GM19193 (cell line): Measurements from ENCODE around the gene DARS1.
A peak's percentile ranks its signal among the peaks of the same experiment; 100 is the strongest.

Source experiments
- POLR2A ChIP-seq: IDR thresholded peaks from 4 replicates; pipeline ENCODE4 v1.6.1; 2011; ENCODE audit not compliant: insufficient read depth, insufficient read length; ENCODE audit errors: extremely low read depth

Gene DARS1

DNA sequence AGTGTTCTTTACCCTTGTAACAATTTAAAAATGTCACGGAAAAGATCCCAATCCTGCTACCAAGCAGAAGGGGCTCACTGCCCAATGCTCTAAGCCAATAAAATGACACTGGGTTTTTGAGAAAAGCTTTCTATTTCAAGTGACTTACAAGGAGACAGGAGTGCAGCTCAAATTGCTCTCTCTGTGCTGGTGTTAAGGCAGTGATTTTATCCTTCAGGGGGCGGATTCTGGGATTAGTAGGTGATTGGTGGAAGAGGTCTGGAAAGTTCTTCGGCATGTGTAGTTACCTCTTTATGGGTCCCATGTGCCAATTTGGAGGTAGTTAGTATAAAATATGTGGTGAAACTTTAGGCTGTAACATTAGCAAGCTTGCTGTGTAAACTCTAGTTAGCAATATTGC lies 81.8 kb downstream of the DARS1 start:
- no peak for TF ChIP-seq POLR2A

DNA sequence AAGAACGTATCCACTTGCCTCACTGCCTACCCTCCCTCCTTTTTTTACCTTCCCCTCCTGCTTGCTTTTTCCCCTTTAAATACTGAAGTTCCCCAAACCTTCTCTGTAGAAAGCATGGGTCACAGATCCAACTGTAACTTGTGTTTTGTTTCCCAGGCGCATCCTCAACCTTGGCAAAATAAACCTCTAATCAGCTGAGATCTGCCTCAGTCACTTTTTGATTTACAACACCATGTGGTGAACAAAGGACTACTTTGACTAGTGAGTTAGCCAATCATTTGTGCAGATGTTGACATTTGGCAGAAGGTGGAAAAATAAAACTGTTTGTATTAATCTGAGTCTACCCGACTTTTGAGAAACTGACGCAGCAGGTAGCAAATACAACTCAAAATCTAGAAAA lies 85.9 kb downstream of the DARS1 start:
- TF ChIP-seq POLR2A, result no peak

DNA sequence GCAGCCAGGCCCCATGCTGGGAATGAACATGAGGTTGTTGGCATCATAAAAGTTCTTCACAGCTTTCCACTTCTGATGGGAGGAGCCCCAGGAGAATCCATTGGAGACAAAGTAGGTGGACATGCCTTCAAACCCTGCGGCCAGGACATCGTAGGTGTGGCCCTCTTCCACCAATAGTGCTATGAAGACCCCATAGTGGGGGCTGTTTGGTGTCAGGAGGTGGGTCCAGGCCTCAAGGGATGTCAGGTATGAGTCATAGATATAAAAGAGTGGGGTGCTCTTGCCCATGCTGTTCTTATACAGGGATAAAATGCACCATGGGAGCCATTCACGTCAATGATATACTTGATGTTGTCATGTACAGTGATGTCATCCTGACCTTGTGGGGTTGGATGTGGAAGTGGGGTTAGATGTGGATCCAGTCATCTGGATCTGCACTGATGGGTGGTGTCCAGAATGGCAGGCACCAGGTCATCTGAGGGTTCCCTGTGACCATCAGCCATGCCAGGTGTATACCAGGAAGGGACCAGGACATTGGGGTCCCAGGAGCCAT lies 87.1 kb downstream of the DARS1 start:
- TF ChIP-seq POLR2A, result no peak

DNA sequence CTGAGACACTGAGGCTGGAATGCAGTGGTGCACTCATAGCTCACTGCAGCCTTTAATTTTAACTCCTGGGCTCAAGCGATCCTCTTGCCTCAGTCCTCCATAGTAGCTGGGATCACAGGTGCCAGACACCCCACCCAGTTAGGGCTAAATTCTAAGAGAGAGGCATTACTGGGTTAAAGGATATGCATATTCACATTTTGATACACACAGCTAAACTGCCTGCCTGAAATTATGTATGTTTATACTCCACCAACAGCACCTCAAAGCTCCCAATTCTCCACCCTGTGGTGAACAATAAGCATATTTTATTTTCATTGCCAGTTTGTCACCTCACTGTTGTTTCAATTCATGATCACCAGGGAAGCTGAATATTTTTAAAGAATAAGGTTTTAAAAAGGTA lies 90.5 kb downstream of the DARS1 start:
- no peak for TF ChIP-seq POLR2A

- no peak for TF ChIP-seq POLR2A
These were observed 92.0 kb downstream of the DARS1 start for GRCh38 chr2:135893374-135893794.

DNA sequence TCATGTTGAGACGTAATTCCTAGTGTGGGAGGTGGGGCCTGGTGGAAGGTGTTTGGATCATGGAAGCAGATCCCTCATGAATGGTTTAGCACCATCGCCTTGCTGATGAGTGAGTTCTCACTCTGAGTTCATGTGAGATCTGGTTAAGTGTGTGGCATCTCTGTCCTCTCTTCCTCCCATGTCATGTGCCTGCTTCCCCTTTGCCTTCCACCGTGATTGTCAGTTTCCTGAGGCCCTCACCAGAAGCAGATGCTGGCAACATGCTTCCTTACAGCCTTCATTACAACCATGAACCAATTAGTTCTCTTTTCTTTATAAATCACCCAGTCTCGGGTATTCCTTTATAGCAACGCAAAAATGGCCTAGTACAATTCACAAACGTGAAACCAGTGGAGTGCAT lies 94.6 kb downstream of the DARS1 start:
- no peak for TF ChIP-seq POLR2A

GRCh38 chr2:135890149-135890548 lies 95.3 kb downstream of the DARS1 start:
- TF ChIP-seq POLR2A, result no peak

DNA sequence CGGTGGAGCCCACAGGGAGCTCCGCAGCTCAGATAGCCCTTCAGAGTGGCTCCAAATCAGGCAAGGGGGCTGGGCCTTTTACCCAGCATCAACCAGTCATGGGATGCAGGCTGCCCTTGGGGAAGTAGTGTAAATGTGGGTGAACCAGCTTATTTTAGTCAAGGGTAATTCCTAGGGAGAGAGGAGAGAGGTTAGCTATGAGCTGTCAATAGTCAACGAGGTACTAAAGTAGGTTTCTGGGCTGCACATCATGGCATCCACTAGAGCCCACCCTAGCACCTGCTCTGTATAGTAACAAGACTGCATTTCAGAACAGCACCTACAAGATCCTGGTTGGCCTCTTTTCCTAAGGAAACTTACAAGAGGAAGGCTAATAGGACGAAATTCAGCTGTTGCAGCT lies 99.7 kb downstream of the DARS1 start:
- TF ChIP-seq POLR2A, result no peak

- no peak for TF ChIP-seq POLR2A
These were observed 103.0 kb downstream of the DARS1 start for GRCh38 chr2:135882415-135882814.

GRCh38 chr2:135876066-135876711 lies 109.2 kb downstream of the DARS1 start, which contains the start of gene MCM6:
Gene MCM6 (minus strand): TSS chr2:135876443. CDS start chr2:135876365, 78 bp downstream.
- TF ChIP-seq POLR2A, result peak; percentile 49

DNA sequence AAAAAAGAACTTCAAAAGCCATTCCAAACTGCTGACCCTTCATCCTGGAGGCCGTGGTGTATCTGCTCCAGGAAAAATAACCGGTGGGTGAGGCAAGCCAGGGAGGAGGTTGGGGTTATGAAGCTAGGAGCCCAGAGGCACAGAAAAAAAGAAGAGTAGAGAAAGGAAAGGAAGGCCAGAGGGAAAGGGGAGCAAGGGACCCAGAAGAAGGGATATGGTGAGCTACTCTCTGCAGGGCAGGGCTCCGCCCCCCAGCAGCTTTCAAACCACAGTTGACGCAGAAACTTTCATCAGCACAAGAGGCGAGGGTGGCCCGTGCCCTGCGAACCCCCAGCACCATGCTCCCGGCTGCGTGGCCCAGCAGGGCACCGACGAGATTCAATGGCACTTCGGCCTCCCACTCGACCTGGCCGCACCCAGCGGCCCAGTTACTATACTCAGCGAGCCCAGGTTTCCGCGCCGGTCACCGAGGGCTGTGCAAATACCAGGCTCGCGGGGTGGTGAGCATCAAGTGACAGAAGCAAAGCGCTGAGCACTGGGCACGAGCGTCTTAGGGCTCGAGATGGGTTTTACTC lies 109.8 kb downstream of the DARS1 start:
- TF ChIP-seq POLR2A, result peak; percentile 36

GRCh38 chr2:135874777-135875365 lies 110.6 kb downstream of the DARS1 start:
- no peak for TF ChIP-seq POLR2A

GRCh38 chr2:135870571-135870970 lies 114.9 kb downstream of the DARS1 start:
- TF ChIP-seq POLR2A, result no peak

- TF ChIP-seq POLR2A, result no peak
These were observed 122.2 kb downstream of the DARS1 start for GRCh38 chr2:135863233-135863632.

- TF ChIP-seq POLR2A, result no peak
These were observed 122.7 kb downstream of the DARS1 start for GRCh38 chr2:135862718-135863117.
